ENCODE results near the gene TEPSIN.

DNA sequence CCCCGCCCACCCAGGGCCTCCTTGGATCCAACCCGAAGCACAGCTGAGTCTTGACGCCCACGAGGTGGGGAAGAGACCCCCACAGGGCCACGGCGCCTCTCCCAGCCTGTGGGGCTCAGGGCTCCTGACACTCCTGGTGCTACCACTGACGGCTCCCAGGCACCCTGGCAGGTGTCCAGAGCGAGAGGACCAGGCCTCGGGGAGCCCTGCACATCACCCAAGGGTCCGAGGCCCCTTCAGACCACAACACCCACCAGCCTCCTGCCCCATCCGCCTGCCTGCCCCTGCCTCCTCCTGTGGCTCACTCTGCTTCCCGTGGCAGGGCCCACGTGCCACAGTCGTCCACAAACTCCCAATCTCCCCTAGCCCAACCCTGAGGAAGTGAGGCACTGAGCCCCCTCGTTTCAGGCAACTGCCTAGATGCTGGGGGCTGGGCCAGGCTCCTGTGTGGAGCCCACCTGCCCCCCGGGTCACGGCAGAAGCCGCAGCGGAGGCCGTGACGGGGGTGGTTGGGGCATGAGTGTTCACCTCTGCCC is 44.6 kb downstream of the TEPSIN start:
- TF ChIP-seq, protein P1, sequence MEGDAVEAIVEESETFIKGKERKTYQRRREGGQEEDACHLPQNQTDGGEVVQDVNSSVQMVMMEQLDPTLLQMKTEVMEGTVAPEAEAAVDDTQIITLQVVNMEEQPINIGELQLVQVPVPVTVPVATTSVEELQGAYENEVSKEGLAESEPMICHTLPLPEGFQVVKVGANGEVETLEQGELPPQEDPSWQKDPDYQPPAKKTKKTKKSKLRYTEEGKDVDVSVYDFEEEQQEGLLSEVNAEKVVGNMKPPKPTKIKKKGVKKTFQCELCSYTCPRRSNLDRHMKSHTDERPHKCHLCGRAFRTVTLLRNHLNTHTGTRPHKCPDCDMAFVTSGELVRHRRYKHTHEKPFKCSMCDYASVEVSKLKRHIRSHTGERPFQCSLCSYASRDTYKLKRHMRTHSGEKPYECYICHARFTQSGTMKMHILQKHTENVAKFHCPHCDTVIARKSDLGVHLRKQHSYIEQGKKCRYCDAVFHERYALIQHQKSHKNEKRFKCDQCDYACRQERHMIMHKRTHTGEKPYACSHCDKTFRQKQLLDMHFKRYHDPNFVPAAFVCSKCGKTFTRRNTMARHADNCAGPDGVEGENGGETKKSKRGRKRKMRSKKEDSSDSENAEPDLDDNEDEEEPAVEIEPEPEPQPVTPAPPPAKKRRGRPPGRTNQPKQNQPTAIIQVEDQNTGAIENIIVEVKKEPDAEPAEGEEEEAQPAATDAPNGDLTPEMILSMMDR (IDR thresholded peaks at IDR 0.05) = no peak
- TF ChIP-seq EP300 (IDR thresholded peaks at IDR 0.05) = no peak

All from upper lobe of left lung (tissue), 4 donors.